Endothelial cell of umbilical vein (primary cell): ENCODE data around the gene GM2A. TPM values are rescaled to one million over a fixed set of nuclear protein-coding genes. Genes with fewer than 3 reads are reported as not detected.

Experiments
- BruUV-seq: library from RNA; stranded (reverse); fragments of 400-500 nt; replicated peaks from 2 replicates; lab custom pipeline; 2021; lab: Mats Ljungman, UMichigan
- CTCF ChIA-PET: fragments of 300-600, 350-600 bp; sonication (Branson Sonifier 250); formaldehyde crosslinking; loops from one replicate; lab custom pipeline; 2021; ENCODE audit warnings: antibody characterized with exemption, inconsistent platforms; lab: Charles Lee
- POLR2A ChIA-PET: fragments of 300-600, 350-600 bp; sonication (Branson Sonifier 250); formaldehyde crosslinking; loops from one replicate; lab custom pipeline; 2021; ENCODE audit warnings: antibody characterized with exemption, inconsistent platforms; lab: Charles Lee
- DNase-seq: peaks from one replicate; pipeline ENCODE4 v3.0.0-alpha.2; 2011; ENCODE audit warnings: low read depth, low spot score
- FAIRE-seq: peaks from 2 replicates; lab custom pipeline; 2011; peaks lifted over from hg19 to GRCh38; lab: Jason Lieb, UNC
- H2AFZ ChIP-seq: 2 replicates; pipeline ENCODE4 v1.6.0; 2012; ENCODE audit warnings: low read depth, low read length, control low read depth, inconsistent platforms
- H3K27ac ChIP-seq: 2 replicates; pipeline ENCODE4 v1.5.1; 2011; ENCODE audit warnings: low read depth, mild to moderate bottlenecking, control low read depth, low read length, moderate library complexity; ENCODE audit not compliant: insufficient read depth
- H3K27me3 ChIP-seq, 2 experiments: 2 replicates each; pipeline versions ENCODE4 v1.6.0 to v1.6.1; 2011; ENCODE audit warnings: low read length in 2 of 2, mixed read lengths in 1 of 2; ENCODE audit not compliant: control insufficient read depth in 2 of 2, insufficient read depth in 2 of 2
- H3K36me3 ChIP-seq, 2 experiments: 2 replicates in 1 of 2; 3 replicates in 1 of 2; pipeline ENCODE4 v1.5.1; 2011; ENCODE audit warnings: low read length in 2 of 2, mild to moderate bottlenecking in 1 of 2, moderate library complexity in 1 of 2; ENCODE audit not compliant: control insufficient read depth in 2 of 2, insufficient read depth in 2 of 2; ENCODE audit errors: extremely low read depth in 1 of 2
- H3K4me1 ChIP-seq: 3 replicates; pipeline ENCODE4 v1.5.1; 2011; ENCODE audit warnings: mild to moderate bottlenecking, low read length; ENCODE audit not compliant: control insufficient read depth, insufficient read depth; ENCODE audit errors: extremely low read depth
- H3K4me2 ChIP-seq: 2 replicates; pipeline ENCODE4 v1.6.1; 2011; ENCODE audit warnings: low read length, control low read depth, mixed read lengths; ENCODE audit not compliant: insufficient read depth
- H3K4me3 ChIP-seq, 3 experiments: fragments of 200-600 bp in 1 of 3; sonication (generic), shearing (Covaris generic) in 1 of 3; replicated peaks in 1 of 3; 2 replicates each; pipeline ENCODE4 v1.5.1; 2011 to 2016; ENCODE audit warnings: control low read depth in 3 of 3, low read length in 3 of 3, mild to moderate bottlenecking in 2 of 3, inconsistent platforms in 1 of 3, low read depth in 1 of 3, moderate library complexity in 1 of 3; ENCODE audit not compliant: insufficient read depth in 1 of 3
- H3K79me2 ChIP-seq: 2 replicates; pipeline ENCODE4 v1.6.0; 2012; ENCODE audit warnings: low read length, inconsistent platforms; ENCODE audit not compliant: control insufficient read depth, insufficient read depth
- H3K9ac ChIP-seq: replicated peaks from 2 replicates; pipeline ENCODE3; 2011; ENCODE audit warnings: low read length, control low read depth; ENCODE audit not compliant: insufficient read depth; ENCODE audit errors: extremely low read depth
- H3K9me1 ChIP-seq: replicated peaks from 3 replicates; pipeline ENCODE4 v1.6.0; 2011; ENCODE audit warnings: mild to moderate bottlenecking, low read length; ENCODE audit not compliant: control insufficient read depth, insufficient read depth; ENCODE audit errors: extremely low read depth
- H3K9me3 ChIP-seq: replicated peaks from 2 replicates; pipeline ENCODE4 v1.5.1; 2012; ENCODE audit warnings: low read length, inconsistent platforms; ENCODE audit not compliant: control insufficient read depth, insufficient read depth
- H4K20me1 ChIP-seq: replicated peaks from 2 replicates; pipeline ENCODE3; 2011; ENCODE audit warnings: mild to moderate bottlenecking, low read length; ENCODE audit not compliant: control insufficient read depth, insufficient read depth; ENCODE audit errors: extremely low read depth
- EZH2 ChIP-seq: IDR thresholded peaks from 2 replicates; pipeline ENCODE4 v1.6.1; 2012; ENCODE audit warnings: borderline replicate concordance, low read depth, mild to moderate bottlenecking, moderate library complexity, low read length, inconsistent platforms; ENCODE audit not compliant: severe bottlenecking
- FOS ChIP-seq: IDR thresholded peaks from 2 replicates; pipeline ENCODE4 v1.6.1; 2011; ENCODE audit warnings: mild to moderate bottlenecking, low read length, moderate library complexity, borderline replicate concordance; ENCODE audit not compliant: insufficient read depth
- GATA2 ChIP-seq: IDR thresholded peaks from 2 replicates; pipeline ENCODE4 v1.7.0; 2011; ENCODE audit warnings: low read depth, mild to moderate bottlenecking, moderate library complexity, mixed read lengths, low read length; ENCODE audit not compliant: insufficient read length, insufficient read depth
- JUN ChIP-seq: IDR thresholded peaks from 2 replicates; pipeline ENCODE4 v1.6.1; 2011; ENCODE audit warnings: borderline replicate concordance, low read depth; ENCODE audit not compliant: insufficient read length, insufficient read depth
- MYC ChIP-seq: IDR thresholded peaks from one replicate; pipeline ENCODE4 v1.6.1; 2011; ENCODE audit warnings: mild to moderate bottlenecking, low read depth, low read length
- POLR2A ChIP-seq: IDR thresholded peaks from 2 replicates; pipeline ENCODE4 v1.6.1; 2012; ENCODE audit warnings: low read depth, mild to moderate bottlenecking, control low read depth, low read length
- POLR2AphosphoS5 ChIP-seq: IDR thresholded peaks from 2 replicates; pipeline ENCODE4 v1.6.1; 2012; ENCODE audit warnings: low read depth, mild to moderate bottlenecking, control low read depth, low read length, moderate library complexity; ENCODE audit not compliant: insufficient read depth
- dilution Hi-C: fragments of 300-500 bp; cut with MboI; formaldehyde crosslinking; loops from one replicate; pipeline ENCODE4 v1.15.0; 2019; ENCODE audit warnings: low sequenced_read_pairs; ENCODE audit not compliant: extremely low pct_ligation_motif_present
- intact Hi-C: fragments of 100-400 bp; cut with micrococcal nuclease; formaldehyde crosslinking; loops from one replicate; pipeline ENCODE4 v1.10.0; 2022
- polyA plus RNA-seq, 4 experiments: library from polyadenylated mRNA; depleted of rRNA in 3 of 4; stranded (reverse) in 3 of 4; unstranded in 1 of 4; fragments of >200 nt; gene quantifications; 2 replicates each; pipeline versions ENCODE4 v1.2.1 to v1.2.3, GENCODE V29; 2011 to 2012; ENCODE audit warnings: missing spikeins in 1 of 4
- total RNA-seq: library from RNA; stranded (reverse); gene quantifications from 2 replicates; pipeline ENCODE4 v1.2.3, GENCODE V29; 2021
- TF ChIP-seq, protein P1 (sequence below), 2 donors: IDR thresholded peaks; 1 replicate in 1 of 2; 2 replicates in 1 of 2; pipeline ENCODE4 v1.5.1; 2011; ENCODE audit warnings: low read length in 2 of 2, mild to moderate bottlenecking in 2 of 2, moderate library complexity in 2 of 2, control low read depth in 1 of 2, inconsistent platforms in 1 of 2, low read depth in 1 of 2; ENCODE audit not compliant: insufficient read depth in 1 of 2; ENCODE audit errors: extremely low read depth in 1 of 2
- TF ChIP-seq, protein P2 (sequence below): IDR thresholded peaks from 2 replicates; pipeline ENCODE4 v1.6.1; 2011; ENCODE audit not compliant: insufficient read depth, insufficient read length

GM2A gene
- total and polyA plus RNA-seq, 2 donors (not counting 3 experiments of a cell fraction or from before 2014, with no cell fraction given): 14.0 to 21.2 TPM

DNA sequence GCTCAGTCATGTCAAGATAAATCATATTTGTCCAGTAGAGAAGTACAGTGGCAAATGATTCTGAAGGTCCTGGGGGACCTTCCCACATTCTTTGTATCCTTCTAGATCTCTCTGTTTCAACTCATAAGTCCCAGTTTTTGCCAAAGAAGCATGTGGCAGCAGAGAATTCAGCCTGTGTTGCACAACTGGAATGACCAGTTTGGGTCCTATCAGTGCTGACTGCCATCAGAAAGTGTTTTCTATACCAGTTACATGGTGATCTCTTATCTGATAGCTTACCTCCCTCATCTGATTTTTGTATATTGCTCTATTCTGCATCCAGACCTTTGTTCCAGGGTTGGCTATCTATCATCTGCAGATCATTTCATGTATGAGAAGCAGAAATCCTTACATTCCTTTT is 21.7 kb downstream of the GM2A start:
- H3K9me3 ChIP-seq: no peaks in the 10 kb centered on the region
- H3K79me2 ChIP-seq: no peaks in the 10 kb centered on the region
- DNase-seq (no peak), FAIRE-seq (no peak)
- H2AFZ ChIP-seq: no peak overlapping the region
- H3K4me1 ChIP-seq: no peaks in the 10 kb centered on the region
- H4K20me1 ChIP-seq: no peaks in the 10 kb centered on the region
- dilution Hi-C loops (no loop called here), intact Hi-C loops (no loop called here)
- POLR2A ChIA-PET: interaction anchor here (1.5 kb wide), 1 partner anchor 22 kb away, joined by 3 read pairs; the partner anchor contains the start of gene GM2A
- TF ChIP-seq MYC (no peak), POLR2AphosphoS5 (no peak), EZH2 (no peak)
- CTCF ChIA-PET: no interaction called here
- BruUV-seq: no TSS peak
- H3K4me3 ChIP-seq: no peak overlapping the region
- H3K9ac ChIP-seq: no peak overlapping the region
- peaks cover 0 to 1% of the 10 kb centered on the region in 2 experiments for H3K27me3 ChIP-seq
- H3K9me1 ChIP-seq: no peaks in the 10 kb centered on the region
- no peak overlapping the region for H3K27ac ChIP-seq
- H3K36me3 ChIP-seq: no peaks in the 10 kb centered on the region
- H3K4me2 ChIP-seq: no peak overlapping the region

DNA sequence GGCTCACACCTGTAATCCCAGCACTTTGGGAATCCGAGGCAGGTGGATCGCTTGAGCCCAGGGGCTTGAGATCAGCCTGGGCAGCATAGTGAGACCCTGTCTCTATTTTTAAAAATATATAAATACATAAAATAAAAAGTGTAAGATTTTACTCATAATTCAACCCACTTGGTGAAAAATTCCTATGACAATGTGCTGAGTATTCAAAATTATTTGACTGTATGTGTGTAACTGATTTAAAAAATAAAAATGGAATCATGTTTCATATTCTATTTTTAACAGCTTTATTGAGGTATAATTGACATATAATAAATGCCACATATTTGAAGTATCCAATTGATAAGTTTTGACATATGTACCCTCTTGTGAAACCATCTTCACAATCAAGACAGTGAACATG is 22.8 kb downstream of the GM2A start:
- no peak for DNase-seq
- H3K4me2 ChIP-seq: no peak overlapping the region
- CTCF ChIA-PET: no interaction called here
- H2AFZ ChIP-seq: no peak overlapping the region
- POLR2A ChIA-PET: no interaction called here
- H3K9ac ChIP-seq: no peak overlapping the region
- no peaks in the 10 kb centered on the region for H3K4me1 ChIP-seq
- no peaks in the 10 kb centered on the region for H4K20me1 ChIP-seq
- intact Hi-C loops: no loop called here
- no peaks in the 10 kb centered on the region for H3K36me3 ChIP-seq
- H3K9me1 ChIP-seq: no peaks in the 10 kb centered on the region
- no TSS peak for BruUV-seq
- H3K27ac ChIP-seq: no peak overlapping the region
- H3K9me3 ChIP-seq: no peaks in the 10 kb centered on the region
- no peak for FAIRE-seq
- no peak overlapping the region for H3K4me3 ChIP-seq
- H3K27me3 ChIP-seq: peaks cover 0 to 1% of the 10 kb centered on the region in 2 experiments
- dilution Hi-C loops: no loop called here
- H3K79me2 ChIP-seq: no peaks in the 10 kb centered on the region
- TF ChIP-seq POLR2AphosphoS5 (no peak), FOS (no peak), JUN (no peak), POLR2A (no peak), EZH2 (no peak), MYC (no peak), GATA2 (no peak)
- TF ChIP-seq, protein P1, sequence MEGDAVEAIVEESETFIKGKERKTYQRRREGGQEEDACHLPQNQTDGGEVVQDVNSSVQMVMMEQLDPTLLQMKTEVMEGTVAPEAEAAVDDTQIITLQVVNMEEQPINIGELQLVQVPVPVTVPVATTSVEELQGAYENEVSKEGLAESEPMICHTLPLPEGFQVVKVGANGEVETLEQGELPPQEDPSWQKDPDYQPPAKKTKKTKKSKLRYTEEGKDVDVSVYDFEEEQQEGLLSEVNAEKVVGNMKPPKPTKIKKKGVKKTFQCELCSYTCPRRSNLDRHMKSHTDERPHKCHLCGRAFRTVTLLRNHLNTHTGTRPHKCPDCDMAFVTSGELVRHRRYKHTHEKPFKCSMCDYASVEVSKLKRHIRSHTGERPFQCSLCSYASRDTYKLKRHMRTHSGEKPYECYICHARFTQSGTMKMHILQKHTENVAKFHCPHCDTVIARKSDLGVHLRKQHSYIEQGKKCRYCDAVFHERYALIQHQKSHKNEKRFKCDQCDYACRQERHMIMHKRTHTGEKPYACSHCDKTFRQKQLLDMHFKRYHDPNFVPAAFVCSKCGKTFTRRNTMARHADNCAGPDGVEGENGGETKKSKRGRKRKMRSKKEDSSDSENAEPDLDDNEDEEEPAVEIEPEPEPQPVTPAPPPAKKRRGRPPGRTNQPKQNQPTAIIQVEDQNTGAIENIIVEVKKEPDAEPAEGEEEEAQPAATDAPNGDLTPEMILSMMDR (IDR thresholded peaks at IDR 0.05; ENCODE audit: extremely low read depth in 1 of 2, insufficient read depth in 1 of 2, low read depth in 1 of 2, low read length in 2 of 2): no peak
- TF ChIP-seq, protein P2, sequence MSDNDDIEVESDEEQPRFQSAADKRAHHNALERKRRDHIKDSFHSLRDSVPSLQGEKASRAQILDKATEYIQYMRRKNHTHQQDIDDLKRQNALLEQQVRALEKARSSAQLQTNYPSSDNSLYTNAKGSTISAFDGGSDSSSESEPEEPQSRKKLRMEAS: no peak
